GM20431 (cell line): ENCODE measurements around the gene FBLN1.
"Not testable (repeated sequence)": the region's sequence is repeated elsewhere in the genome, so short reads cannot be mapped to it uniquely, and the experiment has no call there.

Experiments
- in situ Hi-C: fragments of 300-500 bp; cut with MseI, MboI; formaldehyde crosslinking; loops from one replicate; pipeline ENCODE4 v1.15.0; 2020; ENCODE audit warnings: low sequenced_read_pairs; ENCODE audit not compliant: unreplicated experiment

The FBLN1 gene

GRCh38 chr22:45543243-45543642 is 40.6 kb downstream of the FBLN1 start:
- in situ Hi-C loops: no loop called here

GRCh38 chr22:45544588-45545170 is 42.0 kb downstream of the FBLN1 start:
- in situ Hi-C loops: no loop called here

- in situ Hi-C loops: no loop called here
These were observed 43.8 kb downstream of the FBLN1 start for GRCh38 chr22:45546333-45547015.

- in situ Hi-C loops: no loop called here
These were observed 44.3 kb downstream of the FBLN1 start for GRCh38 chr22:45547016-45547345.

GRCh38 chr22:45547731-45548130 is 45.0 kb downstream of the FBLN1 start:
- in situ Hi-C loops: no loop called here

GRCh38 chr22:45548247-45548840 is 45.7 kb downstream of the FBLN1 start:
- in situ Hi-C loops: no loop called here

GRCh38 chr22:45548991-45549761 is 46.5 kb downstream of the FBLN1 start:
- in situ Hi-C loops: no loop called here

GRCh38 chr22:45549762-45550378 is 47.2 kb downstream of the FBLN1 start:
- in situ Hi-C loops: no loop called here

GRCh38 chr22:45550416-45550815 is 47.7 kb downstream of the FBLN1 start:
- in situ Hi-C loops: no loop called here

- in situ Hi-C loops: no loop called here
These were observed 48.2 kb downstream of the FBLN1 start for GRCh38 chr22:45550891-45551290.

GRCh38 chr22:45551310-45552016 is 48.8 kb downstream of the FBLN1 start:
- in situ Hi-C loops: no loop called here

- in situ Hi-C loops: no loop called here
These were observed 49.3 kb downstream of the FBLN1 start for GRCh38 chr22:45552017-45552411.

- in situ Hi-C loops: no loop called here
These were observed 50.1 kb downstream of the FBLN1 start for GRCh38 chr22:45552580-45553350.

- in situ Hi-C loops: no loop called here
These were observed 50.8 kb downstream of the FBLN1 start for GRCh38 chr22:45553351-45554039.

- in situ Hi-C loops: no loop called here
These were observed 51.3 kb downstream of the FBLN1 start for GRCh38 chr22:45554040-45554406.

GRCh38 chr22:45554861-45555260 is 52.2 kb downstream of the FBLN1 start:
- in situ Hi-C loops: no loop called here

- in situ Hi-C loops: not testable (repeated sequence)
These were observed 55.2 kb downstream of the FBLN1 start for GRCh38 chr22:45557926-45558325.

- in situ Hi-C loops: loop anchor here (10.0 kb wide), 1 partner anchor 285 kb away; no protein-coding TSS in a partner anchor
These were observed 57.4 kb downstream of the FBLN1 start for GRCh38 chr22:45560092-45560491.

- in situ Hi-C loops: loop anchor here (10.0 kb wide), 1 partner anchor 286 kb away; no protein-coding TSS in a partner anchor
These were observed 58.1 kb downstream of the FBLN1 start for GRCh38 chr22:45560761-45561160.
